Non-pigmented ciliary epithelial cell (primary cell): ENCODE data around the gene ACY1.
"Not testable (repeated sequence)": the region's sequence is repeated elsewhere in the genome, so short reads cannot be mapped to it uniquely, and the experiment has no call there.

Source experiments
- DNase-seq: peaks from one replicate; pipeline ENCODE4 v3.0.0-alpha.2; 2010; ENCODE audit warnings: low read depth

The ACY1 gene

DNA sequence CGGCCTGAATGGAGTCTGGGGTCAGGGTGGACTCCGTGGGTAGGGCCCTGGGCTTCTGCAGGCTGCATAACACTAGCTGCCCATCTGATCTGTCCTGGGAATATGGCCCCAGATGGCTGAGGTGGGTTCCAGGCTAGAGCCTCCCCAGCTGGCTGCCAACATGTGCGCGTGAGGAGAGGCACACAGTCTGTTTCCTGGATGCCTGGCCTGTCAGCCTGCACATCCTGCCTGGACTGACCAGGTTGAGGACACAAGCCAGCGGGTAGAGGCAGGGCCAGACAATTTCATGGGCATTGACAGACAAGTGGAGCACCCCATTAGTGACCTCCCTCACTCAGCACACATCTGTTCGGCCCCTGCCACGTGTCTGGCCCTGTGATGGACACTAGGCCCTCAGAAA lies 42.1 kb downstream of the ACY1 start:
- DNase-seq: no peak

DNA sequence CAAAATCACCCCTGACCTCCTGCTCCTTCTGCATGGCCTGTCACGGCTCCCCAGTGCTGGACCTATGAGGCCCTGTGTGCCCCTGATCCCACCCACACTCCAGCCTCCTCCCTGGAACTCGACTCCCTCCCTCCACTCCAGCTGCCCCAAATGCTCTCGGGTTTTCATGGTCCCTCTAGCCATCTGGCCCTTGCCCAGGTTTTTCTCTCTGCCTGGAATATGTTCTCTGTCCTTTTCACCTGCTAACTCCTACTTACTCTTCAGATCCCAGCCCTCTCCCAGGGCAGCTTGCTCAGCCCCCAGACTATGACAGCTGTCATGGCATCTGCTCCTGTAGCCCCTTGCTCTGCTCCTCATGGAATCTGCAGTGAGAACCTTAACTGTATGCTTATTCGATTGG lies 42.7 kb downstream of the ACY1 start:
- no peak for DNase-seq

DNA sequence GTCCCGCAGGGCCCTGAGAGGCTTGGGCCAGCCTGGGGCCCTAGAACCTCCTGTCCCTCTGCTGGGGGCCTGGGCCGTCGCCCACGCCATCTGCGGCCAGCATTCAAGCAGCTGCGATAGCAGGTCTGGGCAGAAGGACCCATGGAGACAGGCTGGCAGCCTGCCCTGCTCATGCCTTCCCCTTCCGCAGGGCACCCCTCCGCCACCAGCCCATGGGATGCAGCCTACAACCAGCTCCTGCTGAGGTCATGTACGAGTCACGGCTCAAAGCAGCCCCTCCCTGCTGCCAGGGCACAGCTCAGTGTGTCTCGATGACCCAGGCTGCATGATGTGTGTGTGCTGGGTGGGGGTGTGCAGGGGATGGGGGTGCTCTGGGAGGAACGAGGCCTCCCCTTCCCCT lies 45.2 kb downstream of the ACY1 start:
- DNase-seq: no peak

DNA sequence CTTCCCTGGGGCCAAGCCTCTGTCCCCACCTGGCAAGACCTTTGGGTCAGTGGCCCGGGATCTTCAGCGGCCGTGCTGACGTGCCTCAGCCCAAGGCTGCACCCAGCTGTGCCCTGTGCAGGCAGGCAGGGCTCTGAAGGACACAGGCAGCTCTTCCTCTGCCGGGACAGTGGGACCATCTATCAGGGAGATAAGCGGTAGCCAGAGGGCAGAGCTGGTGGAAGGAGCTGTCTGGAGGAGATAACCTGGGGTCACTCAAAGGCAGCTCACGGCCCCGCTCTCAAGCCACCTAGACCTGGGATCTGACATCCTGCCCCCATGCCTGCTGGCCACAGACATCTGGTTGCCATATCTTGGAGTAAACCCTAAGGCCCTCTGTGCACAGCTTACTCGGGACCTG lies 45.7 kb downstream of the ACY1 start:
- DNase-seq: no peak

DNA sequence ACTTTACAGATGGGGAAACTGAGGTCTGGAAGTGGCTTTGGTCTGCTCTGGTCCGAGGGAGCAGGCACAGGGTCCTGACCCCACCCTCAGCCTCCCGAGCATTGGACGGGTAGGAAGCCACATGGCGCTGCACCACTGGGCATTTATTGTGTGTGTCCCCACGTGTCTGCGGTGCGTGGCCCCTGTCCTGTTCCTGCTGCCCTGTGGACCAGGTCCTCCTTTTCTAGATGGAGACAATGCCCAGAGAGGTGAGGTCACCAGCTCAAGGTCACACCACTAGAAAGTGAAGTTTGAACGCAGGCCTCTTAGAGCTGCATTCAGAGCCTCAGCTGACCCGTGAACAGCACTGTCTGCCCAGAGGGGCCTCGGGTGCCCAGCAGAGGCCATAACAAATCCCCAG lies 46.2 kb downstream of the ACY1 start:
- DNase-seq: no peak

DNA sequence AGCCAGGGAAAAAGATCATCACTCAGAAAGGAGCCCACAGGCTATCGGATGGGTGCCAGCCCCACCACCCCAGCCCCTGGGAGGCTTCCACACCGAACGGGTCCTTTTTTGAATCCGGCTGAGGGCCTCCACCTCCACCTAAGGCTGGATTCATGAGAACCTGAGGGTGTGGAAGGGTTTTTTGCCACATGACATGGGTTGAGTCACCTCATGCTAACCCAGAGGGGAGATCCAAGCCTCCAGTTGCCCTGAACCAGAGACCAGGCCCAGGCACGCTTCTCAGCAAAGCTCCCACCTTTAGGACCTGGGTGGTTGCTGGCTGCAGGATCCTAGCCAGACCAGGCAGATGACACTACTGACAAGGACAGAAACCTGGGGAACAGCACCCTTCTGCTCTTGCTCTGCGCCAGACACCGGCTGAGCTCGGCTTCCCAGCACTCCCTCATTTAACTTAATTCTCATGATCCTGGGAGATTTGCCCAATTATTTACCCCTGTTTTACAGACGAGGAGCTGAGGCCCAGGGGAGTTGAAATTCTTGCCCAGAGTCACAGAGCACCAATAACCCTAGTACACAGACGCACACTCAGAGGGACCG lies 47.5 kb downstream of the ACY1 start:
- no peak for DNase-seq

DNA sequence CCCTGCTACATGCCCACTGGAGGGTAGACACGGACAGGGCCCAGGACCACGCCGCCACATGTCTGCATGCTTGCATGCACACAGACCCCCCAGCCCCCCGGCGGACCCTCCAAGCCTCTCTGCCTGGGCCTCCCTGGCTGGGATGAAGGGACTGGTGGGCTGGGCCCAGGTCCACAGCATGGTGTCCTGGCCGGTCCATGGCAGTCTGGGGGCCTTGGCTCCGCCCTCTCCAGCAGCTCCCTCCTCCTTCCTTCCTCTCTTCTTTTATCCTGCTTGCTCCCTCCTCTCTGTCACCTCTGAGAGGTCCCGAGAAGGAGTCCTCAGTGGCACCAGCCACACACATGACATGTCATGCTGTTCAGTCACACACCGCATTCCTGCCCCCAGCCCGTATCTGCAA lies 48.6 kb downstream of the ACY1 start:
- no peak for DNase-seq

DNA sequence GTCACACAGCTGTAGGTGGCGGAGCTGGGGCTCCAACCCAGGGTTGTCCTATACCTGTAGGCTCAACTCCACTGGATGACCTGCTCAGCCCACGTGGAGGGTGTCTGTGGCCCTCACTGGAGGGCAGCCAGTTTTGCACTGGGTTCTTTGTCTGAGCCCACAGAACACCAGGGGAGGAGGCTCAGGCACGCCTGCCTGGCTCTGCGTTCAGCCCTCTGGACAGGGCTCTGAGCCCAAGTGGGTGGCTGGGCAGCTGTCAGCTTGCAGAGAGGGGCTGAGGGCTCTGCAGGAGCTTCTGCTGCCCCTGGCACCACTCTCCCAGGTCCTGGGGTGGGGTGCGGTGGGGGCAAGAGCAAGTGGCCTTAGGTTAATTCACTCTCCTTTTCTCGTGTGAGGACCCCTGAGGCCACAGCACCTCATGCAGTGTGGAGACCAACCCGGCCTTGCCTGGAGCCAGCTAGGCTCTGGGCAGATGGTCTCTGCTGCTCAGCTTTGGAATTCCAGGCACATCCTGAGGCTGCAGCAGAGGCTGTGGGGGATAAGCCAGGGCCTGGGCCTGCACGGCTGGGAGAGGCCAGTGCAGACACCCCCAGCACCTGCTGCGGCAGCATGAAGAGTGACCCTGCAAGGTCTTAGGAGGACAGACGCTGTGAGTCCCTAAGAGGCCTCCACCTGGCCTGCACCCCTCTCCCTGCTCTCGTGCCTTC lies 49.5 kb downstream of the ACY1 start:
- DNase-seq: no peak

DNA sequence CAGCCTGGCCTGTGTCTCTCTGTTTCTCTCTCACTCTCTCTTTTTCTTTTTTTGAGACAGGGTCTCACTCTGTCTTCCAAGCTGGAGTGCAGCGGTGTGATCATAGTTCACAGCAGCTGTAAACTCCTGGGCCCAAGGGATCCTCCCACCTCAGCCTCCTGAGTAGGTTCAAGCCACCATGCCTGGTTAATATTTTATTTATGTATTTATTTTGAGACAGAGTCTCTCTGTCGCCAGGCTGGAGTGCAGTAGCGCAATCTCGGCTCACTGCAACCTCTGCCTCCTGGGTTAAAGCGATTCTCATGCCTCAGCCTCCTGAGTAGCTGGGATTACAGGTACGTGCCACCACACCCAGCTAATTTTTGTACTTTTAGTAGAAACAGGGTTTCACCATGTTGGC lies 50.4 kb downstream of the ACY1 start:
- not testable (repeated sequence) for DNase-seq

DNA sequence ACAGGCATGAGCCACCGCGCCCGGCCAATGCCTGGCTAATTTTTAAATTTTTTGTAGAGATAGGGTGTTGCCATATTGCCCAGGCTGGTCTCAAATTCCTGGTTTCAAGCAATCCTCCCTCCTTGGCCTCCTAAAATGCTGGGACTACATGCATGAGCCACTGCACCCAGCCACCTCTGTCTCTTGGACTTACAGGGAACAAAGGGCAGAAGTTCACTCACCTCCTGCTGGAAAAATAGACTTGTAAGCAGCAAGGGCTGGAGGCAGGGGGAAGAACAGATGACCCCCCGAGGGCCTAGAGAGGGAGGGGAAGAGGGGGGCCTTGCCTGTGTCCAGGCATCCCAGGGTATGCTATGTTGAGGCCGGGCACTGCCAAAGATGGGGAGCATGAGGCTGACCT lies 50.9 kb downstream of the ACY1 start:
- no peak for DNase-seq

DNA sequence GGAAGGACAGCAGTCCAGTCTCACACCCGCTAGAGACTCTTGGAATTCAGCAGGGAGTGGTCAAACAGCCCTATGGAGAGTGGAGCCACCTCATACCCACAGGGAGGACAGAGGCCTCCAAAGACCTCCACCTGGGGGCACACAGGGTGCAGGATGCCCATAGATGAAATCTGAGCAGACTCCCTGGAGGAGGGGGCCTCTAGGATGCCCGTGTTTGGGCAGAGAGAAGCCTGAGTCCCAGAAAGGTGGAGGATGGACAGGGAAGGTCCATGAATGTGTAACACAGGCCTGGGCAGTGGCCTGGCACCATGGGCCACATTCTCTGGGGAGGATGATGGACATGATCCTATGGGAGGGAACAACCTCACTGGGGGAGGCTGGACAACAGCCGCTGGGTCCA lies 51.3 kb downstream of the ACY1 start:
- DNase-seq: no peak

DNA sequence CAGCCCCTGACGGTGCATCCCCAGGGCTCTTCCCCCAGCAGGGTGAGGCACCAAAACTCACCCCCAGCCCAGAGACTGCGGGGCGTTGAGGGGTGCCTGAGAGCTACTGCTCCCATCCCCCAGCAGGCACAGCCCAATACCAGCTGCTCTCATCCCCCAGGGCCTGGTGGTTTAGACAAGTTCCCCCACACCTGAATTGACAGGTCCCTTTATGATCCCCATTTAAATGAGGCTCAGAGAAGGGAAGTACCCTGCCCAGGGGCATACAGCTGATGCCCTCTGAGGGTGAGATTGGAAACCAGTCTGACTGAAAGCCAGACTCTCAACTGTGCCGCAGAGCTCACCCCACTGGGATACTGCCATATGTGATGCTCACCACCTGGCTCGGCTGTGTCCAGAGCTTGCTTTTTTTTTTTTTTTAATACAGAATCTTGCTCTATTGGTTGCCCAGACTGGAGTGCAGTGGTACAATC lies 52.9 kb downstream of the ACY1 start:
- DNase-seq: no peak

DNA sequence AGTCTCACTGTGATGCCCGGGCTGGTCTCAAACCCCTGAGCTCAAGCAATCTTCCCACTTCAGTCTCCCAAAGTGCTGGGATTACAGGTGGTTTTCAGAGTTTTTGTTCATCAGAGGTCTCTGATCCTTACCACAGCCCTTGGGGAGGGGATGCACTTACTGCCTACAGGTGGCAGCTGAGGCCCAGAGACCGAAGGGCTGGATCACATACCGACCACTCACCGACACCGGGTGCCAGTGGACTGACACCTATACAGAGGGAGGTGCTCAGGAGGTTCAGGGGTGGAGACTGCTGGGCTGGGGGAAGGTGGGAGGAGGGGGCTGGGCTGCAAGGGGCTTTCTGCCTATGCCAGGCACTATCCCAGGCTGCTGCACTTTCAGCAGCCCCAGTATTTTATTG lies 53.5 kb downstream of the ACY1 start:
- no peak for DNase-seq

DNA sequence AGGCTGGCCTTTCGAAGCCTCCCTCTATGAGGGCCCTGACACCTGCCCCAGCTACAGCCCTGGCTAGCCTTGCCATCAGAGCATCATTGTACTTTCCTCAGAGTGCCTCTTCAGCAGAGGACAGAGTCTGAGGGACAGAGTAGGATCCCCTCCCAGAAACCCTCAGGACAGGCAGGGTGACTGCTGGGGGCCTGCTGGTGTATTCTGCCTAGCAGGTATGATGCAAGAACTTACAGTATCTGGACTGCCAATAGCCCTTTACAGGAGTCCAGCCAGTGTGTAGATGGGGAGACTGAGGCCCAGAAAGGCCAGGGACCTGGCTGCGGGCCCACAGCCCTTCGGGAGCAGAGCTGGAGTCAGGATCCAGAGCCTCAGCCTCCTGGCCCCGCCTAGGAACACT lies 54.0 kb downstream of the ACY1 start:
- no peak for DNase-seq

DNA sequence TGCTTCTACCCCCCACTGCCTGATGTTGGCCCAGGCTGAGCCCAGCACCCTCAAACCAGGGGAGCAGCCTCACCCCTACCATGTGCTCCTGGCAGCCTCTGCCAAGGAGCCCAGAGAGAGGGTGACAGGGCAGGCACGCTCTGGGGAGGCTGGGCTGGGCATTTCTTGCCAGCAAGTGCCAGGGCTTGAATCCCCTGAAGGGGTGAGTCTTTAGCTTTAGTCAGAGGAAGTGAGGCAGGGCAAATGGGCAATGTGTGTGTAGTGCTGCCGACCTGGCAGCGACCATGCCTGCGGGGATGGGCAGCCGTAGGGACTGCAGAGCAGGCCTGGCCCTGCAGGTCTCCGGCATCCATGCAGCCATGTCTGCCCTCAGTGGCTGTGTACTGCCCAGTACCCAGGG lies 54.9 kb downstream of the ACY1 start:
- DNase-seq: no peak
